HepG2 (cell line): ENCODE measurements around the gene WBP1. TPM values are rescaled to one million over a fixed set of nuclear protein-coding genes. Genes with fewer than 3 reads are reported as not detected.

Source experiments
- AKAP8 ChIP-seq: sonication (generic); formaldehyde crosslinking; IDR thresholded peaks from 2 replicates; pipeline ENCODE4 v1.5.1; 2020; ENCODE audit warnings: mild to moderate bottlenecking, missing genetic modification reagents
- FOSL2 ChIP-seq: sonication (generic); formaldehyde crosslinking; IDR thresholded peaks from 2 replicates; pipeline ENCODE4 v1.4.0; 2020; ENCODE audit warnings: missing genetic modification reagents
- HMG20B ChIP-seq: conservative IDR thresholded peaks from 2 replicates; pipeline ENCODE4 v1.6.1; 2016; ENCODE audit warnings: missing genetic modification reagents, missing compliant biosample characterization
- KMT2A ChIP-seq: sonication (generic); formaldehyde crosslinking; IDR thresholded peaks from 2 replicates; pipeline ENCODE4 v1.4.0; 2020; ENCODE audit warnings: missing genetic modification reagents
- MATR3 ChIP-seq: sonication (generic); formaldehyde crosslinking; IDR thresholded peaks from 2 replicates; pipeline ENCODE4 v1.4.0; 2020; ENCODE audit warnings: missing genetic modification reagents
- POLR2G ChIP-seq: fragments of 200-400 bp; formaldehyde crosslinking; IDR thresholded peaks from 2 replicates; pipeline ENCODE4 v1.6.1; 2018; ENCODE audit warnings: mild to moderate bottlenecking, low read depth, low read length, moderate library complexity
- SNAI1 ChIP-seq: sonication (generic); formaldehyde crosslinking; IDR thresholded peaks from 2 replicates; pipeline ENCODE4 v1.5.0; 2020; ENCODE audit warnings: mild to moderate bottlenecking, missing genetic modification reagents, borderline replicate concordance
- TEAD2 ChIP-seq: sonication (generic); formaldehyde crosslinking; IDR thresholded peaks from 2 replicates; pipeline ENCODE4 v1.9.0; 2021; ENCODE audit warnings: missing genetic modification reagents
- THYN1 ChIP-seq: sonication (generic); formaldehyde crosslinking; IDR thresholded peaks from 2 replicates; pipeline ENCODE4 v1.8.1; 2023; ENCODE audit warnings: low read depth, mild to moderate bottlenecking, moderate library complexity, missing genetic modification reagents, borderline replicate concordance
- ZC3H4 ChIP-seq: sonication (generic); formaldehyde crosslinking; IDR thresholded peaks from 2 replicates; pipeline ENCODE4 v1.4.0; 2020; ENCODE audit warnings: missing genetic modification reagents, borderline replicate concordance
- ZNF224 ChIP-seq: sonication (generic); formaldehyde crosslinking; IDR thresholded peaks from 2 replicates; pipeline ENCODE4 v1.5.0; 2020; ENCODE audit warnings: mild to moderate bottlenecking, missing genetic modification reagents
- ZNF350 ChIP-seq: sonication (generic); formaldehyde crosslinking; IDR thresholded peaks from 2 replicates; pipeline ENCODE4 v1.4.0; 2020; ENCODE audit warnings: mild to moderate bottlenecking, low read depth, missing genetic modification reagents, borderline replicate concordance
- ZNF777 ChIP-seq: sonication (generic); formaldehyde crosslinking; IDR thresholded peaks from 2 replicates; pipeline ENCODE4 v1.4.0; 2020; ENCODE audit warnings: missing genetic modification reagents
- ZNF891 ChIP-seq: sonication (generic); formaldehyde crosslinking; IDR thresholded peaks from 2 replicates; pipeline ENCODE4 v1.5.0; 2020; ENCODE audit warnings: mild to moderate bottlenecking, missing genetic modification reagents
- polyA plus RNA-seq, 8 experiments: library from polyadenylated mRNA; depleted of rRNA in 3 of 8; stranded (reverse) in 7 of 8; unstranded in 1 of 8; fragments of >200 nt; fragmentation: Illumina TruSeq in 4 of 8; extraction: Trizol in 4 of 8; gene quantifications; 2 replicates each; pipeline versions ENCODE4 v1.2.1 to v1.2.3, GENCODE V29; 2011 to 2016; ENCODE audit warnings: low read depth in 4 of 8, missing spikeins in 1 of 8, mixed read lengths in 1 of 8; ENCODE audit not compliant: insufficient read depth in 1 of 8
- total RNA-seq, 5 experiments: library from RNA; depleted of rRNA; stranded (reverse); fragments of >200 nt; fragmentation: Illumina TruSeq; extraction: Trizol; gene quantifications; 2 replicates each; pipeline ENCODE4 v1.2.3, GENCODE V29; 2016; ENCODE audit warnings: low read depth in 1 of 5
- TF ChIP-seq, protein P1 (sequence below): sonication (generic); formaldehyde crosslinking; IDR thresholded peaks from 2 replicates; pipeline ENCODE4 v1.5.0; 2020; ENCODE audit warnings: mild to moderate bottlenecking, missing genetic modification reagents, moderate library complexity
- TF ChIP-seq, protein P2 (sequence below): sonication (generic); formaldehyde crosslinking; IDR thresholded peaks from 2 replicates; pipeline ENCODE4 v1.4.0; 2020; ENCODE audit warnings: missing genetic modification reagents
- TF ChIP-seq, protein P3 (sequence below): sonication (generic); formaldehyde crosslinking; IDR thresholded peaks from 2 replicates; pipeline ENCODE4 v1.8.1; 2023; ENCODE audit warnings: missing genetic modification reagents, mild to moderate bottlenecking, borderline replicate concordance
- TF ChIP-seq, protein P4 (sequence below): sonication (generic); formaldehyde crosslinking; IDR thresholded peaks from 2 replicates; pipeline ENCODE4 v1.5.0; 2020; ENCODE audit warnings: mild to moderate bottlenecking, missing genetic modification reagents, borderline replicate concordance
- TF ChIP-seq, protein P5 (sequence below): sonication (generic); formaldehyde crosslinking; IDR thresholded peaks from 2 replicates; pipeline ENCODE4 v1.5.1; 2020; ENCODE audit warnings: missing genetic modification reagents, mild to moderate bottlenecking, borderline replicate concordance

WBP1 gene
- total and polyA plus RNA-seq, 2 of the 13 experiments (the other 11 are each of a cell fraction or from before 2014, with no cell fraction given), result 38.8 to 85.7 TPM

DNA sequence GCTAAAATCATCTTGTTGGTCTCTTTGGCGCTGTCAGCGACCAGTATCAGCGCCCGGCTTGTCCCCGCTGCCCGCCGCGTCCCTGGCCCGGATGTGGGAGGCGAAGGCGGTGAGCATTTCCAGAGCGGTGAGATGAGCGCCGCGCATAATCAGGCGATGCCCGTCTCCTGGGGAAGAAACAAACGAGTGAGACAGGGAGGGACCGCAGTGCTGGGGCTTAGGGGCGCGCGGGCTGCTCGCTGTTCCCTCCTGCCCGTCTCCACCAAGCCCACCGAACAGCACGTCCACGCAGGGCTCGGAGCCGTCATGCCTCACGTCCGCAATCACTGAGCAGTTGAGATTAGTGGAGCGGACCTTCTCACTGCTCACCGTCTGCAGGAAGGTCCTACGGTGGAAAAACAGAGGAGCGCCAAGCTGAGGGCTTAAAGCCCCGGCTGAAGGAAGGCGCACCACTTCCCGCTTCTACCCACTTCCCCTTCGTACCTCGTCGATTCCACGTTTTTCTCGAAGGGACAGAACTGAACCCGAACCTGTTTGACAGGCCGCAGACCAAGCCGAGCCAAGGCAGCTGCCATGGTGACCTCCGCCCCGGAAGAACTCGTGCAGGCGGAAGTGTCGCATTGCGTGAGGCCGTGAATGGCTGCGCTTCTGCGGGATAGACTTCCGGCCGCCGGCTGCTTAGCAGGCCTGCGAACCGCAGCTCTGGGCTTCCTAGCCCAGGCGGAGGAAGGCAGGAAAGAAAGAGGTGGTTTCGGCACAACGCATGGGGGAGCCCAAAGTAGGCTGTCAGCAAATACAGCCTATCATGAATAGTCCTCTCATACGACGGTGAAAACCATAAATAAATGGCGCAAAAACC, 14.1 kb downstream of the WBP1 start, which contains the start of gene MRPL53 (continued):
- TF ChIP-seq, protein P1, sequence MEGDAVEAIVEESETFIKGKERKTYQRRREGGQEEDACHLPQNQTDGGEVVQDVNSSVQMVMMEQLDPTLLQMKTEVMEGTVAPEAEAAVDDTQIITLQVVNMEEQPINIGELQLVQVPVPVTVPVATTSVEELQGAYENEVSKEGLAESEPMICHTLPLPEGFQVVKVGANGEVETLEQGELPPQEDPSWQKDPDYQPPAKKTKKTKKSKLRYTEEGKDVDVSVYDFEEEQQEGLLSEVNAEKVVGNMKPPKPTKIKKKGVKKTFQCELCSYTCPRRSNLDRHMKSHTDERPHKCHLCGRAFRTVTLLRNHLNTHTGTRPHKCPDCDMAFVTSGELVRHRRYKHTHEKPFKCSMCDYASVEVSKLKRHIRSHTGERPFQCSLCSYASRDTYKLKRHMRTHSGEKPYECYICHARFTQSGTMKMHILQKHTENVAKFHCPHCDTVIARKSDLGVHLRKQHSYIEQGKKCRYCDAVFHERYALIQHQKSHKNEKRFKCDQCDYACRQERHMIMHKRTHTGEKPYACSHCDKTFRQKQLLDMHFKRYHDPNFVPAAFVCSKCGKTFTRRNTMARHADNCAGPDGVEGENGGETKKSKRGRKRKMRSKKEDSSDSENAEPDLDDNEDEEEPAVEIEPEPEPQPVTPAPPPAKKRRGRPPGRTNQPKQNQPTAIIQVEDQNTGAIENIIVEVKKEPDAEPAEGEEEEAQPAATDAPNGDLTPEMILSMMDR, result peak; percentile 42; the same call in 1 of the 2 replicates
- TF ChIP-seq SNAI1, result peak; percentile 22; the same call in 1 of the 2 replicates
- TF ChIP-seq, protein P2, sequence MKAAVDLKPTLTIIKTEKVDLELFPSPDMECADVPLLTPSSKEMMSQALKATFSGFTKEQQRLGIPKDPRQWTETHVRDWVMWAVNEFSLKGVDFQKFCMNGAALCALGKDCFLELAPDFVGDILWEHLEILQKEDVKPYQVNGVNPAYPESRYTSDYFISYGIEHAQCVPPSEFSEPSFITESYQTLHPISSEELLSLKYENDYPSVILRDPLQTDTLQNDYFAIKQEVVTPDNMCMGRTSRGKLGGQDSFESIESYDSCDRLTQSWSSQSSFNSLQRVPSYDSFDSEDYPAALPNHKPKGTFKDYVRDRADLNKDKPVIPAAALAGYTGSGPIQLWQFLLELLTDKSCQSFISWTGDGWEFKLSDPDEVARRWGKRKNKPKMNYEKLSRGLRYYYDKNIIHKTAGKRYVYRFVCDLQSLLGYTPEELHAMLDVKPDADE (CRISPR knock-in tag), result peak; percentile 82; the same call in 1 of the 2 replicates
- peak; percentile 100 for TF ChIP-seq AKAP8 (CRISPR knock-in tag)
- TF ChIP-seq, protein P3, sequence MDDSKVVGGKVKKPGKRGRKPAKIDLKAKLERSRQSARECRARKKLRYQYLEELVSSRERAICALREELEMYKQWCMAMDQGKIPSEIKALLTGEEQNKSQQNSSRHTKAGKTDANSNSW, result peak; percentile 91; the same call in 1 of the 2 replicates
- peak; percentile 76; the same call in 1 of the 2 replicates for TF ChIP-seq THYN1 (CRISPR knock-in tag)
- TF ChIP-seq ZNF350 (CRISPR knock-in tag), result peak; percentile 99
- peak; percentile 82; the same call in 1 of the 2 replicates for TF ChIP-seq ZNF777
- TF ChIP-seq, protein P4, sequence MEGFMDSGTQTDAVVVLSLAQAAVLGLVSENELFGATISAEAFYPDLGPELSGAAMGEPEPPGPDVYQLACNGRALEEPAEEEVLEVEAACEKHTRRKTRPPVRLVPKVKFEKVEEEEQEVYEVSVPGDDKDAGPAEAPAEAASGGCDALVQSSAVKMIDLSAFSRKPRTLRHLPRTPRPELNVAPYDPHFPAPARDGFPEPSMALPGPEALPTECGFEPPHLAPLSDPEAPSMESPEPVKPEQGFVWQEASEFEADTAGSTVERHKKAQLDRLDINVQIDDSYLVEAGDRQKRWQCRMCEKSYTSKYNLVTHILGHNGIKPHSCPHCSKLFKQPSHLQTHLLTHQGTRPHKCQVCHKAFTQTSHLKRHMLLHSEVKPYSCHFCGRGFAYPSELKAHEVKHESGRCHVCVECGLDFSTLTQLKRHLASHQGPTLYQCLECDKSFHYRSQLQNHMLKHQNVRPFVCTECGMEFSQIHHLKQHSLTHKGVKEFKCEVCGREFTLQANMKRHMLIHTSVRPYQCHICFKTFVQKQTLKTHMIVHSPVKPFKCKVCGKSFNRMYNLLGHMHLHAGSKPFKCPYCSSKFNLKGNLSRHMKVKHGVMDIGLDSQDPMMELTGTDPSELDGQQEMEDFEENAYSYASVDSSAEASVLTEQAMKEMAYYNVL (CRISPR knock-in tag), result peak; percentile 89
- peak; percentile 74 for TF ChIP-seq FOSL2 (CRISPR knock-in tag)
- no peak for TF ChIP-seq MATR3 (CRISPR knock-in tag)
- TF ChIP-seq TEAD2 (CRISPR knock-in tag), result no peak
- peak; percentile 100 for TF ChIP-seq POLR2G
- TF ChIP-seq, protein P5, sequence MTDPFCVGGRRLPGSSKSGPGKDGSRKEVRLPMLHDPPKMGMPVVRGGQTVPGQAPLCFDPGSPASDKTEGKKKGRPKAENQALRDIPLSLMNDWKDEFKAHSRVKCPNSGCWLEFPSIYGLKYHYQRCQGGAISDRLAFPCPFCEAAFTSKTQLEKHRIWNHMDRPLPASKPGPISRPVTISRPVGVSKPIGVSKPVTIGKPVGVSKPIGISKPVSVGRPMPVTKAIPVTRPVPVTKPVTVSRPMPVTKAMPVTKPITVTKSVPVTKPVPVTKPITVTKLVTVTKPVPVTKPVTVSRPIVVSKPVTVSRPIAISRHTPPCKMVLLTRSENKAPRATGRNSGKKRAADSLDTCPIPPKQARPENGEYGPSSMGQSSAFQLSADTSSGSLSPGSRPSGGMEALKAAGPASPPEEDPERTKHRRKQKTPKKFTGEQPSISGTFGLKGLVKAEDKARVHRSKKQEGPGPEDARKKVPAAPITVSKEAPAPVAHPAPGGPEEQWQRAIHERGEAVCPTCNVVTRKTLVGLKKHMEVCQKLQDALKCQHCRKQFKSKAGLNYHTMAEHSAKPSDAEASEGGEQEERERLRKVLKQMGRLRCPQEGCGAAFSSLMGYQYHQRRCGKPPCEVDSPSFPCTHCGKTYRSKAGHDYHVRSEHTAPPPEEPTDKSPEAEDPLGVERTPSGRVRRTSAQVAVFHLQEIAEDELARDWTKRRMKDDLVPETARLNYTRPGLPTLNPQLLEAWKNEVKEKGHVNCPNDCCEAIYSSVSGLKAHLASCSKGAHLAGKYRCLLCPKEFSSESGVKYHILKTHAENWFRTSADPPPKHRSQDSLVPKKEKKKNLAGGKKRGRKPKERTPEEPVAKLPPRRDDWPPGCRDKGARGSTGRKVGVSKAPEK (CRISPR knock-in tag), result peak; percentile 94
- TF ChIP-seq ZNF224 (CRISPR knock-in tag), result peak; percentile 89; the same call in 1 of the 2 replicates
- peak; percentile 28; the same call in 1 of the 2 replicates for TF ChIP-seq HMG20B
- TF ChIP-seq ZC3H4 (CRISPR knock-in tag), result peak; percentile 92; the same call in 1 of the 2 replicates
- TF ChIP-seq KMT2A (CRISPR knock-in tag), result peak; percentile 99
- peak; percentile 97 for TF ChIP-seq ZNF891 (CRISPR knock-in tag)
